Testis (tissue), 2 donors: Measurements from ENCODE around the gene TFAP2E.

Source experiments
- POLR2A ChIP-seq: fragments of 450-650 bp; IDR thresholded peaks from one replicate; pipeline ENCODE4 v1.6.1; 2017; ENCODE audit warnings: antibody characterized with exemption, mild to moderate bottlenecking, moderate library complexity
- TF ChIP-seq, protein P1 (sequence below), 3 experiments: fragments of 450-650 bp in 2 of 3; fragments of 200-600 bp in 1 of 3; sonication (generic) in 1 of 3; IDR thresholded peaks; one replicate each; pipeline ENCODE4 v1.5.1; 2016 to 2019; ENCODE audit warnings: antibody characterized with exemption in 3 of 3, mild to moderate bottlenecking in 2 of 3, moderate library complexity in 1 of 3

DNA sequence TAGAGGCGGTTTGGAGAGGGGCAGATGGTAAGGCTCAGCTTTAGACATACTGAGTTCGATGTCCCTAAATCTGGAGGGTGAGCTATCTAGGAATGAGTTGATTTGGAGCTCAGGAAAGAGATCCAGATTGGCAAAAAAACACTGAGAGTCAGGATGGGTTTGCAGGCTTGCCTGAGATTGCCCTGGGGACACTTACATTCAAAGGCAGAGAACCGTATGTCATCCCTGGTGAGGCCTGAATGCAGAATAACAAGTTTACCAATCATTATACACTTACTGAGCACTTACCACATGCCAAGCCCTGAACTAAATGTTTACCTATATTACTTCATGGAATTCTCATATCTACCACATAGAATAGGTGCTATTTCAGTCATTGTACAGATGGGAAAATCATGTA lies 27.5 kb downstream of the TFAP2E start:
- TF ChIP-seq, protein P1, sequence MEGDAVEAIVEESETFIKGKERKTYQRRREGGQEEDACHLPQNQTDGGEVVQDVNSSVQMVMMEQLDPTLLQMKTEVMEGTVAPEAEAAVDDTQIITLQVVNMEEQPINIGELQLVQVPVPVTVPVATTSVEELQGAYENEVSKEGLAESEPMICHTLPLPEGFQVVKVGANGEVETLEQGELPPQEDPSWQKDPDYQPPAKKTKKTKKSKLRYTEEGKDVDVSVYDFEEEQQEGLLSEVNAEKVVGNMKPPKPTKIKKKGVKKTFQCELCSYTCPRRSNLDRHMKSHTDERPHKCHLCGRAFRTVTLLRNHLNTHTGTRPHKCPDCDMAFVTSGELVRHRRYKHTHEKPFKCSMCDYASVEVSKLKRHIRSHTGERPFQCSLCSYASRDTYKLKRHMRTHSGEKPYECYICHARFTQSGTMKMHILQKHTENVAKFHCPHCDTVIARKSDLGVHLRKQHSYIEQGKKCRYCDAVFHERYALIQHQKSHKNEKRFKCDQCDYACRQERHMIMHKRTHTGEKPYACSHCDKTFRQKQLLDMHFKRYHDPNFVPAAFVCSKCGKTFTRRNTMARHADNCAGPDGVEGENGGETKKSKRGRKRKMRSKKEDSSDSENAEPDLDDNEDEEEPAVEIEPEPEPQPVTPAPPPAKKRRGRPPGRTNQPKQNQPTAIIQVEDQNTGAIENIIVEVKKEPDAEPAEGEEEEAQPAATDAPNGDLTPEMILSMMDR (IDR thresholded peaks at IDR 0.05): no peak
- no peak for TF ChIP-seq POLR2A
